ENCODE data around the gene CSAG2.

Gene CSAG2

GRCh38 chrX:152658302-152658701 lies 50.8 kb downstream of the CSAG2 start:
- no peak for DNase-seq

All from stimulated activated naive CD4-positive, alpha-beta T cell treated with Interleukin-2 at 50 U/mL for 16 hours (primary cell).